Measurements from ENCODE around the gene CFAP65. TPM values are rescaled to one million over a fixed set of nuclear protein-coding genes. Genes with fewer than 3 reads are reported as not detected.

Gene CFAP65
- total RNA-seq, 1 donor = not detected

DNA sequence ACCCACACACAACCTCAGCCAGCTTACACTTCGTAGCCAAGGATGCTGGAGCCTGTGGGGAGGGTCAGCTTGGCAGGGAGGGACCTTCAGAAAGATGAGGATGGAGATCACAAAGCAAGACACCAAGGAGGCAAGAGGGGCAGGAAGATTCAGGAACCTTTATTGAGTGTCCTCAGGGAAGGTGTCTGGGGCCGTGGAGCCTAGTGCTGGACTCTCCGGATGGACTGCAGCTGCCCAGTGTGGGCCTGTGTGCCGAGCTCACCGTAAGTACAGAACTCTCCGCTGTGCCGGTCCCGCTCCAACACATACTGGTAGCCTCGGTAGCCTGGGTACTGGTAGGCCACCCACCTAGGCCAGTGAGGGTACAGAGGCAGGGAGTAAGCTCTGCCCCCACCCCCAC lies 51.3 kb downstream of the CFAP65 start:
- Histone ChIP-seq H2AFZ (ENCODE audit: low read length) (no peak overlapping the region), H3K4me2 (ENCODE audit: insufficient read depth, low read length) (no peak overlapping the region), H3K9me3 (ENCODE audit: low read depth, low read length) (no peaks in the 10 kb centered on the region), H4K20me1 (ENCODE audit: insufficient read depth, low read length) (peaks cover 5% of the 10 kb centered on the region), H3K27ac (ENCODE audit: low read depth, low read length) (no peak overlapping the region), H3K79me2 (ENCODE audit: insufficient read depth, low read length) (no peaks in the 10 kb centered on the region), H3K36me3 (ENCODE audit: insufficient read depth, low read length) (no peaks in the 10 kb centered on the region), H3K4me3 (ENCODE audit: insufficient read depth, low read length) (no peak overlapping the region), H3K4me1 (ENCODE audit: insufficient read depth, low read length) (peaks cover 6% of the 10 kb centered on the region), H3K27me3 (ENCODE audit: insufficient read depth, low read length) (peaks cover 94% of the 10 kb centered on the region)
- TF ChIP-seq, protein P1, sequence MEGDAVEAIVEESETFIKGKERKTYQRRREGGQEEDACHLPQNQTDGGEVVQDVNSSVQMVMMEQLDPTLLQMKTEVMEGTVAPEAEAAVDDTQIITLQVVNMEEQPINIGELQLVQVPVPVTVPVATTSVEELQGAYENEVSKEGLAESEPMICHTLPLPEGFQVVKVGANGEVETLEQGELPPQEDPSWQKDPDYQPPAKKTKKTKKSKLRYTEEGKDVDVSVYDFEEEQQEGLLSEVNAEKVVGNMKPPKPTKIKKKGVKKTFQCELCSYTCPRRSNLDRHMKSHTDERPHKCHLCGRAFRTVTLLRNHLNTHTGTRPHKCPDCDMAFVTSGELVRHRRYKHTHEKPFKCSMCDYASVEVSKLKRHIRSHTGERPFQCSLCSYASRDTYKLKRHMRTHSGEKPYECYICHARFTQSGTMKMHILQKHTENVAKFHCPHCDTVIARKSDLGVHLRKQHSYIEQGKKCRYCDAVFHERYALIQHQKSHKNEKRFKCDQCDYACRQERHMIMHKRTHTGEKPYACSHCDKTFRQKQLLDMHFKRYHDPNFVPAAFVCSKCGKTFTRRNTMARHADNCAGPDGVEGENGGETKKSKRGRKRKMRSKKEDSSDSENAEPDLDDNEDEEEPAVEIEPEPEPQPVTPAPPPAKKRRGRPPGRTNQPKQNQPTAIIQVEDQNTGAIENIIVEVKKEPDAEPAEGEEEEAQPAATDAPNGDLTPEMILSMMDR (IDR thresholded peaks at IDR 0.05; ENCODE audit: extremely low read depth, low read depth, low read length) = no peak
- DNase-seq (ENCODE audit: insufficient read length, low spot score, missing footprints) = no peak

DNA sequence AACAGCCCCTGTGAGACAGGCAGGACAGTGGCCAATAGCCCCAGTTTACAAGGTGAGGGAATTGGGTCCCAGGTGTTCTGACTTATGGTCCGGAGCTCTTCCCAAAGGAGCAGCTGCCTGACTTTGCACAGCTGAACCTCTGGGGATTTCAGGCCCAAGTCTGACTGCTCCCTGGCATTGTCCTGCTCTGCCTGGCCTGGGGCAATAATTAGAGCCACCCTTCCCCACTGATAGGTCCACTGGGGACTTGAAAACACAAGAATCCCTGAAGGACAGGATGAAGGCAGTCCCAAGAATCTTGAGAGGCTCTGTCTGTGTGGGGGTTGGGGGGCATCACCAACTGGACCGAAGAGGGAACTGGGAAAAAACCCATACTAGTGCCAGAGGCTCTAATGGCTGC lies 52.7 kb downstream of the CFAP65 start:
- Histone ChIP-seq H3K27me3 (ENCODE audit: insufficient read depth, low read length) (peaks cover 95% of the 10 kb centered on the region), H3K4me1 (ENCODE audit: insufficient read depth, low read length) (peaks cover 2% of the 10 kb centered on the region), H3K4me2 (ENCODE audit: insufficient read depth, low read length) (no peak overlapping the region), H3K79me2 (ENCODE audit: insufficient read depth, low read length) (no peaks in the 10 kb centered on the region), H4K20me1 (ENCODE audit: insufficient read depth, low read length) (peaks cover 3% of the 10 kb centered on the region), H2AFZ (ENCODE audit: low read length) (no peak overlapping the region), H3K9me3 (ENCODE audit: low read depth, low read length) (no peaks in the 10 kb centered on the region), H3K27ac (ENCODE audit: low read depth, low read length) (no peak overlapping the region), H3K36me3 (ENCODE audit: insufficient read depth, low read length) (no peaks in the 10 kb centered on the region), H3K4me3 (ENCODE audit: insufficient read depth, low read length) (no peak overlapping the region)
- TF ChIP-seq, protein P1 (IDR thresholded peaks at IDR 0.05; ENCODE audit: extremely low read depth, low read depth, low read length) = no peak
- peak; percentile 50 for DNase-seq (ENCODE audit: insufficient read length, low spot score, missing footprints)

DNA sequence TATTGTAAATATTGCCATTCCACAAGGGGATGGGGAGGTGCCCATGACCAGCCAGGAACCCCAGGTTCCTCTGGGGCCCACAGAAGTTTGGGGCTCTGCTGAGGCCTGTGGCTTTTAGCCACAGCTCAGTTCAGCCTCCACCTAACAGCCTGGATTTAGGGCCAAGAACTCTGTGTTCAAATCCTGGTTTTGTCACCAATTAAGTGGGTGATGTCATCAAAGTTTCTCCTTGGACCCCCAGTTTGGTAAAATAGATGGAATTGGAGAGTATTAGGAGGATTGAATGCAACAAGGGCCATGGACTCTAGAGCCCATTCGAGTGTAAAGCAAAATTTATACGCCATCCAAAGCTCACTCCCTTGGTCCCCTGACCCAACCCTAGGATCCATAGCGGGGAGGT lies 53.2 kb downstream of the CFAP65 start:
- Histone ChIP-seq H3K9me3 (ENCODE audit: low read depth, low read length) (no peaks in the 10 kb centered on the region), H3K36me3 (ENCODE audit: insufficient read depth, low read length) (no peaks in the 10 kb centered on the region), H3K79me2 (ENCODE audit: insufficient read depth, low read length) (no peaks in the 10 kb centered on the region), H3K4me2 (ENCODE audit: insufficient read depth, low read length) (no peak overlapping the region), H3K4me1 (ENCODE audit: insufficient read depth, low read length) (no peaks in the 10 kb centered on the region), H3K27me3 (ENCODE audit: insufficient read depth, low read length) (peaks cover 95% of the 10 kb centered on the region), H4K20me1 (ENCODE audit: insufficient read depth, low read length) (peaks cover 3% of the 10 kb centered on the region), H2AFZ (ENCODE audit: low read length) (no peak overlapping the region), H3K4me3 (ENCODE audit: insufficient read depth, low read length) (no peak overlapping the region), H3K27ac (ENCODE audit: low read depth, low read length) (no peak overlapping the region)
- TF ChIP-seq, protein P1 (IDR thresholded peaks at IDR 0.05; ENCODE audit: extremely low read depth, low read depth, low read length) = no peak
- peak; percentile 77 for DNase-seq (ENCODE audit: insufficient read length, low spot score, missing footprints)

DNA sequence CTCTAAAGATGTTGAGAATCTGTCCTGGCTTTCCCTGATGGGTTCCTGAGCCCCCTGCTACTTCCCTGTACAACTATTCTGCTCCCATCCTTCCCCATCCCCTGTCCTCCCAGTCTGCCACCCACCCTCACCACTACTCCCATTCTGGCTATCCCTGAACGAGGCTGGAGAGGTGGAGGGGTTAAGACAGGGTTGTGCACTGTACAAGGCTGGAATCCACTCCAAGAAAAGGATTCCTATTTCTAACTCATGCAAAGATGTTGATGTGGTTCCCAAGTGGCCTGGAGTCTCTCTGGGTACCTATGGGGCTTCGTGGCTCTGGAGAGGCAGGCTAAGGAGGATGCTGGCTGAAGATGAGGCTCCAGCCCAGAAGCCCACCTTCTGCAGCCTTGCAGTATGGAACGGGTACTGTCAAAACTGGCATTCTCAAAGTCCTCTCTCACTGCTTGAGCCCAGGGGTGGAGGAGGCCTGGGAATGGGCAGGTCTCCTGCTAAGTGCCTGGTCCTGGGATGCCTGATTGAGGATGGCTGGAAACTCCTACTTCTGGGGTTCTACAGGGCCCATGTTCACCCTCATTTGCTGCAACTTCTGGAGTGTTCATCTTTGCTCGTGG lies 55.1 kb downstream of the CFAP65 start:
- peak; percentile 80 for DNase-seq (ENCODE audit: insufficient read length, low spot score, missing footprints)
- no peaks in the 10 kb centered on the region for H3K9me3 ChIP-seq (ENCODE audit: low read depth, low read length)
- H2AFZ ChIP-seq (ENCODE audit: low read length) = no peak overlapping the region
- no peak overlapping the region for H3K4me3 ChIP-seq (ENCODE audit: insufficient read depth, low read length)
- no peaks in the 10 kb centered on the region for H3K36me3 ChIP-seq (ENCODE audit: insufficient read depth, low read length)
- TF ChIP-seq, protein P1 (IDR thresholded peaks at IDR 0.05; ENCODE audit: extremely low read depth, low read depth, low read length) = no peak
- H3K4me2 ChIP-seq (ENCODE audit: insufficient read depth, low read length) = no peak overlapping the region
- H3K27me3 ChIP-seq (ENCODE audit: insufficient read depth, low read length) = peaks cover 95% of the 10 kb centered on the region
- H3K79me2 ChIP-seq (ENCODE audit: insufficient read depth, low read length) = no peaks in the 10 kb centered on the region
- no peaks in the 10 kb centered on the region for H3K4me1 ChIP-seq (ENCODE audit: insufficient read depth, low read length)
- no peak overlapping the region for H3K27ac ChIP-seq (ENCODE audit: low read depth, low read length)
- H4K20me1 ChIP-seq (ENCODE audit: insufficient read depth, low read length) = peaks cover 3% of the 10 kb centered on the region
